HG03159 (cell line): ENCODE data around the gene KLHL2.

Experiments used
- ATAC-seq: cut with Tn5 transposase; IDR thresholded peaks from one replicate; pipeline ENCODE4 v1.9.1; 2021; ENCODE audit warnings: mild to moderate bottlenecking, moderate library complexity; ENCODE audit not compliant: unreplicated experiment

Gene KLHL2

GRCh38 chr4:165288226-165288625 lies 80.9 kb downstream of the KLHL2 start:
- peak; percentile 62 for ATAC-seq

DNA sequence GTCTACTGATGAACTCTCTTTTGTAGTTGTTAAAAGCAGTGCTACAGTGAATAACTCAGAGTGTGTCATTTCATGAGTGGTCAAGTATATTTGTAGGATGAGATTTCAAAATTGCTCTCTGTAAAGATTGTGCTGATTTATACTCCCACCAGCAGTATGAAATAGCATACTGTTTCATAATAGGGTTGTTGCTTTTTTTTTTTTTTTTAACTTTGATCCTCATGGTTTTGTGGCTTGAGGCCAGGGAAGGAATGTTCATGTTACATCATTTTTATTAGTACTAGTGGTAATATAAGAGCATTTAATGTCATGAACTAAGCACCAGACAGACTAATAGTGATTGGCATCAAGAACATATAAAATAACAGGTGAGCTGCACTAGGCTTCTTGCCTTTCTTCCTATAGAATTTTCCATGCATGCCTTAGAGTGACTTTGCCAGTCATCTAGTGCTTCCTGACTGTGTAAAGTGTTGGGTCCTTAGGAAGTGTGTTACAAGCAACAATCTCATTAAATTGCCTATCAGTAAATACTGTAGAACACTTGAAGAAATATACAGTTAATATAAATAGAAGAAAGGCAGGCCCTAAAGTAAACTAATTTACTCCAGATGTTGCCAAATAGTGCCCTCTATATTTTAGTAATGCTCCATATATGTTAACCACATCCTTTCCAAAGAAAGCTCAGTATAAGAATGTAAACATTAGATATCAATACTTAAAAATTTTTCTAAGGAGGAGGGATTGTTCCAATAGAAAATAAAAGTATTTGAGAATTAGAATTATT lies 81.5 kb downstream of the KLHL2 start:
- peak; percentile 14 for ATAC-seq

DNA sequence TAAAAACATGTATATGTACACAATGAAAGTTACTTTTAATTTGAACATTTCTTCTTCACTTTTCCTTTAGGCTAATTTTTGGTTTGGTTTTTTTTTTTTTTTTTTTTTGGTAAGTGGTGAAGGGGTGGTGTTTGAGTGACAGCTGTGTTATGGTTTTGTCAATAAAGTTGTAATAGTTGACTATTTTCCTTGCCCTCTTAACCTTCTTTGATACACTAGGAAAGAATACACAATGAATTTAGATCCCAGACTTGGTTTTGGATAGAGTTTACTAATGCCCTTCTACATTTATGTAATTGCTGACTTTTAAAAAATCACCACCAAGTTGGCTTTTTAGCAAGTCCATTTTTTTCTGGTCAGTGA lies 82.0 kb downstream of the KLHL2 start:
- no peak for ATAC-seq

GRCh38 chr4:165293061-165293460 lies 85.7 kb downstream of the KLHL2 start:
- no peak for ATAC-seq

GRCh38 chr4:165293927-165294649 lies 86.7 kb downstream of the KLHL2 start:
- no peak for ATAC-seq

DNA sequence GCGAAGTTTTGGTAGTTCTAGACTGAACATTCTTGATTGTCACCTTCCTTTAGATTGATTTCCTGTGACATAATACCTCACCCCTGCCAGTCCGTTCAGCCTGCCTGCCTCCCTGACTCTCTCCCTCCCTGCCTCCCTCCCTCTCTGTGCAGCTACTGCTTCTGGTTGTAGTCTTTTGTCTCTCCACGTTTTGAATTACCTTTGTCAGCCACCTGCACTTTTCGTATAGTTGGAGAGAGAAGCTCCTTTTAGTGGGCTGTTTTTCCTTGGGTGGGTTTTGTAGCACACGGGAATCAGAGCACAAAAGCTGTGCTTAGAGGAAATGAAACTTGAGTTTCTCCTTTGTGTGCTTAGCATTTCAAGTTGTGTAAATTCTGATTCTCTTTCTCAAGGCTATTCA lies 87.5 kb downstream of the KLHL2 start:
- ATAC-seq: peak; percentile 92

GRCh38 chr4:165297626-165298025 lies 90.3 kb downstream of the KLHL2 start:
- ATAC-seq: no peak

DNA sequence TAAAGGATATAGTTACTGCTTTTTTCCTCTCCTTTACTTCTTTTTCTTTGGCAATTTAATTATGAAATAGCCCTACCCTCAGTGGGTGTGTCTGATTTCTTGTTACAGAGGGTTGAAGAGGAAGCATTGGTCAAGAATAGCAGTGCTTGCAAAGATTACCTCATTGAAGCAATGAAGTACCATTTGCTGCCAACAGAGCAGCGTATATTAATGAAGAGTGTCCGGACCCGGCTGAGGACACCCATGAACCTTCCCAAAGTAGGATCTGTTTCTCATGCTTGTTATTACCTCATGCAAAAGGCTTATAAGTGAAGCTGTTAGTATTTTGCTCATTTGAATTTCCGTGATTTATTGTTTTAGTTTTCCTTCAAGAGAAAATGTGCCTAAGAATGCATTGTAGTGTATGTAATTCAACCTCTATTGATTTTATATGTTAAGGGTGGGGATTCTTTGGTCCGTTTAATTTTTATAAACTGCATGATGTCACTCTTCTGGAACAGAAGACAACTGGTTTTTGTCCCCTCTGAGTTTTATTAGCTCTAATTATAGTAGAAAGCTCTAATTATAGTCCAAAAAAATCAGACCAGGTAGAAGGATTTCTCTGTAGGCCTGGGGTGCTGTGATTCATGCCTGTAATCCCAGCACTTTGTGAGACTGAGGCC lies 92.2 kb downstream of the KLHL2 start:
- ATAC-seq: no peak

GRCh38 chr4:165301833-165302232 lies 94.5 kb downstream of the KLHL2 start:
- ATAC-seq: peak; percentile 67

DNA sequence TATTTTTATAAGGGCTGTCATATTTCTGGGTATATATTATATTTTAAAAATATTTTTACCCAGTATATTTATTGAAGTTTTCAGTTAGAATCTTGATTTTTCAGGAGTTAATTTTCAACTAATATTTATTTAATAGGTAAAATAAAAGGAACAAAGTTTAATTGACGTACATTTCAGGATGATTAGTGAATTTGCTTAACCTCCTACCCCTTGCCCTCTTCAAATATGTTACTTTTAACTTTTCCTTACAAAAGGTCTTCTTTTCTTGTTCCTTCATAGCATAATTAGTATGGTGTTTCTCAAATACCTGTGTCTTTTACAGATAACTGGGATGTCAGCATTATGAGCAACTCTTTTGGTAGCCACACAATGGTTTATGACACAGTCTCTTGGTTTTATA lies 95.3 kb downstream of the KLHL2 start:
- ATAC-seq: no peak

DNA sequence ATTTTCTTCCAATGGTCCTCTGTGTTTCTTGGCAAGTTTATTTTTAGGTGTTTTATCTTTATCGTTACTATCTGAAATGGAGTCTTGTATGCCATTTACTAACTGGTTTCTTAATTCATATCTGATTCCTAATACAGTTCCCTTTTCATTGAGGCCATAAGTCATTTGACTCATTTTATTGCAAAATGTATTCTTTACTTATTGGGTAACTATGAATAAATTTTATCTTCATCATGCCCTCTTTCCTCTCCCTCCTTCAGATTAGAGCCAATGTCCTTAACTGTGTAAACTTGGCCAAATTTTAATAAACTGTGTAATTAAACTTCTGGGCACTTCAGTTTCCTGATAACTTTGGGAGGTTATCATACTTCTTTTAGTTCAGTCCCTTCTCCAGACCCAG lies 100.8 kb downstream of the KLHL2 start:
- ATAC-seq: no peak

GRCh38 chr4:165308606-165309005 lies 101.2 kb downstream of the KLHL2 start:
- no peak for ATAC-seq

DNA sequence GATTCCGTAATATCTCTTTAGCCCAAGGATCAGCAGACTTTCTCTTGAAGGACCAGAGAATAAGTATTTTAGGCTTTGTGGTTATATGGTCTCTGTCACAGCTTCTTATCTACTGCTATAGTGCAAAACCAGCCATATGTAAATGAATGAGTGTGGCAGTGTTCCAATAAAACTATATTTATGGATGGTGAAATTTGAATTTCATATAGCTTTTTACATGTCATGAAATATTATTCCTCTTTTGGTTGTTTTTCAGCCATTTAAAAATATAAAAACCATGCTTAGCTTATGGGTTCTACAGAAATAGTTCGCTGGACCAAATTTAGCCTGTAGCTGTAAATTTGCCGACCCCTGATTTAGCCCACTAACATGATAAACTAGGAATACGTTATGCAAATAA lies 102.1 kb downstream of the KLHL2 start:
- ATAC-seq: no peak

GRCh38 chr4:165312506-165312905 lies 105.1 kb downstream of the KLHL2 start:
- ATAC-seq: no peak

GRCh38 chr4:165319030-165319429 lies 111.7 kb downstream of the KLHL2 start:
- no peak for ATAC-seq

DNA sequence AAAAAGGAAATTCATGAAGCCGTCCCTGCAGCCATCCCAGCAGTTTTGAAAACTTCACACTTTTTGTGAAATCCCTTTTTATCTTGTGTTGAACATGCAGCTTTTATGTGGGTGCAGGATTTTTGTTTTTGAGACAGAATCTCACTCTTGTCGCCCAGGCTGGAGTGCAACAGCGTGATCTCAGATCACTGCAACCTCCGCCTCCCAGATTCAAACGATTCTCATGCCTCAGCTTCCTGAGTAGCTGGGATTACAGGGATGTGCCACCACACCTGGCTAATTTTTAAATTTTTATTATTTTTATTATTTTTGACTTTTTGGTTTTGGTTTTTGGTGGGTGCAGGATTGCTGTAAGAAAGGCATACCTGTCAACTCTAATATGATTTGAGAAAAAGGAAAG lies 112.1 kb downstream of the KLHL2 start:
- ATAC-seq: no peak

- no peak for ATAC-seq
These were observed 117.0 kb downstream of the KLHL2 start for GRCh38 chr4:165324236-165324917.

DNA sequence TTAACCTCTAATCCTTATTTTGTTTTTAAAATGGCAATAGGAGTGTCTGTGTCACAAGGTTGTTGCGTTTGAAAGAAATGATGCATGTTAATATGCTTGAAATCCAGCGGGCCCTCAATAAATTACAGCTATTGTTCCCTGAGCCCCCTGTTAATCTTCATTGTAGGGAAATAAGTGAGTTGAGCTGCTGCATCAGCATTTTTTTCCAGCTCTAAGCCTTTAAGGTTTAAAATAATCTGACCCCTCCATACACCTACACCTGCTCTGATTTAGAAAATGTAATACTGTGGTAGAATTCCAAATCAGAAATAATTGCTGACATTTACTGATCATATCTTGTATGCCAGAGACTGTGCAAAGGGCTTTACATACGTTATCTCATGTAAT lies 117.5 kb downstream of the KLHL2 start:
- no peak for ATAC-seq

DNA sequence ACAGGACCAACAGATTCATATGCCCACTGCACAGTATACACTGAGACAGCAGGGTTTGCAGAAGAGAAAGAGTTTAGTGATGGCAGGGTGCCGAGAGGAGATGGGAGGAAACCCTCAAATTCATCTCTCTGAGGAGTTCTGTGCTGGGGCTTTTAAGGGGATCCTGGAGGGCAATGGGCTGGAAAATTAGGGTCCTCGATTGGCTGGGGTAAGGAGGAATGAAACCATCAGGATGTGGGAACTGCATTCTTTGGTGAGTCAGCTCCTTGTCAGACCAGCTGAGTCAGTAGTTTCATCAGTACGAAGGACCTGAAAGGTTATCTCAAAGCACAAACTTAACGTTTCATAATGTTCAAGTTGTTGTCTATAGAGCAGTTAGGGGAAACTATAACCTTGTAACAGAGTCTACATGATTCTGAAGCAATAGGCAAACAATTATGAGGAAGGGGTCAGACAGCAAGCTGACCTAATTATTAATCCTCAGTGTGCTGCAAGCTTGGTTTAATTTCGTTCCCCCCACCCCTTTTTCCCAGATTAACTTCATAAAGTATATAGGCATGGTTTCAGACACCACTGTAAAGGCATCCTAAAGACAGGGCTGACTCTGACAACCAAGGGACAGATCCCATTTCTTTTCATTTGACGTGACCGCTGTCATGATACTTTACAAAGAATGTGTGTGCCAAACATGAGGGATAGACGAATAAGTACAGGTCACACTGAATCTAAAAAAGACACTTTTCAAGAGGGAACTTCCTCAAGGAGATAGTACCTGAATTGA lies 118.6 kb downstream of the KLHL2 start:
- no peak for ATAC-seq

GRCh38 chr4:165326831-165327210 lies 119.5 kb downstream of the KLHL2 start:
- ATAC-seq: peak; percentile 17
